BLaER1 (cell line): ENCODE results near the gene CLDN25.

ENCODE experiments used
- H3K27ac ChIP-seq: shearing (Covaris generic); formaldehyde crosslinking; 2 replicates; pipeline ENCODE4 v1.8.1; 2022
- H3K27me3 ChIP-seq: shearing (Covaris generic); formaldehyde crosslinking; 2 replicates; pipeline ENCODE4 v1.8.1; 2022
- H3K36me3 ChIP-seq: shearing (Covaris generic); formaldehyde crosslinking; 2 replicates; pipeline ENCODE4 v1.8.1; 2022
- H3K4me1 ChIP-seq: shearing (Covaris generic); formaldehyde crosslinking; 2 replicates; pipeline ENCODE4 v1.8.1; 2022
- H3K4me2 ChIP-seq: shearing (Covaris generic); formaldehyde crosslinking; 2 replicates; pipeline ENCODE4 v1.8.1; 2022
- H3K4me3 ChIP-seq: shearing (Covaris generic); formaldehyde crosslinking; 2 replicates; pipeline ENCODE4 v1.8.1; 2022
- H3K9ac ChIP-seq: shearing (Covaris generic); formaldehyde crosslinking; 2 replicates; pipeline ENCODE4 v1.8.1; 2022
- H3K9me3 ChIP-seq: shearing (Covaris generic); formaldehyde crosslinking; 2 replicates; pipeline ENCODE4 v1.8.1; 2022
- H4K20me1 ChIP-seq: shearing (Covaris generic); formaldehyde crosslinking; 2 replicates; pipeline ENCODE4 v1.8.1; 2022
- Cebpa-rat ChIP-seq: shearing (Covaris generic); IDR thresholded peaks from 2 replicates; pipeline ENCODE4 v1.8.1; 2022

The CLDN25 gene

GRCh38 chr11:113805640-113806039 lies 26.0 kb downstream of the CLDN25 start:
- Histone ChIP-seq H3K27me3 (no peaks in the 10 kb centered on the region), H3K4me3 (no peak overlapping the region), H3K27ac (no peak overlapping the region), H3K9me3 (no peaks in the 10 kb centered on the region), H3K36me3 (peaks cover 96% of the 10 kb centered on the region), H3K4me2 (no peak overlapping the region), H3K9ac (no peak overlapping the region), H3K4me1 (no peaks in the 10 kb centered on the region), H4K20me1 (no peaks in the 10 kb centered on the region)
- no peak for TF ChIP-seq Cebpa-rat

- Histone ChIP-seq H3K4me3 (no peak overlapping the region), H4K20me1 (no peaks in the 10 kb centered on the region), H3K36me3 (peaks cover 96% of the 10 kb centered on the region), H3K9ac (no peak overlapping the region), H3K27ac (no peak overlapping the region), H3K9me3 (no peaks in the 10 kb centered on the region), H3K27me3 (no peaks in the 10 kb centered on the region), H3K4me1 (no peaks in the 10 kb centered on the region), H3K4me2 (no peak overlapping the region)
- no peak for TF ChIP-seq Cebpa-rat
Observed at GRCh38 chr11:113806406-113806805, 26.8 kb downstream of the CLDN25 start.

- Histone ChIP-seq H3K36me3 (peaks cover 85% of the 10 kb centered on the region), H3K9me3 (no peaks in the 10 kb centered on the region), H3K4me1 (no peaks in the 10 kb centered on the region), H4K20me1 (no peaks in the 10 kb centered on the region), H3K9ac (no peak overlapping the region), H3K27me3 (no peaks in the 10 kb centered on the region), H3K4me2 (no peak overlapping the region), H3K4me3 (no peak overlapping the region), H3K27ac (no peak overlapping the region)
- TF ChIP-seq Cebpa-rat, result no peak
Observed at GRCh38 chr11:113808931-113809330, 29.3 kb downstream of the CLDN25 start.

GRCh38 chr11:113814181-113814580 lies 34.6 kb downstream of the CLDN25 start:
- H3K9me3 ChIP-seq, result no peaks in the 10 kb centered on the region
- no peak overlapping the region for H3K4me2 ChIP-seq
- no peak for TF ChIP-seq Cebpa-rat
- H3K4me3 ChIP-seq, result no peak overlapping the region
- H3K36me3 ChIP-seq, result peaks cover 73% of the 10 kb centered on the region
- no peak overlapping the region for H3K9ac ChIP-seq
- H4K20me1 ChIP-seq, result no peaks in the 10 kb centered on the region
- no peaks in the 10 kb centered on the region for H3K4me1 ChIP-seq
- H3K27ac ChIP-seq, result no peak overlapping the region
- H3K27me3 ChIP-seq, result no peaks in the 10 kb centered on the region

- Histone ChIP-seq H3K27me3 (no peaks in the 10 kb centered on the region), H3K27ac (no peak overlapping the region), H3K4me2 (no peak overlapping the region), H3K4me1 (no peaks in the 10 kb centered on the region), H3K9ac (no peak overlapping the region), H3K36me3 (peaks cover 76% of the 10 kb centered on the region), H4K20me1 (no peaks in the 10 kb centered on the region), H3K4me3 (no peak overlapping the region), H3K9me3 (no peaks in the 10 kb centered on the region)
- no peak for TF ChIP-seq Cebpa-rat
Observed at GRCh38 chr11:113817162-113817561, 37.6 kb downstream of the CLDN25 start.

GRCh38 chr11:113817626-113818025 lies 38.0 kb downstream of the CLDN25 start:
- no peaks in the 10 kb centered on the region for H3K9me3 ChIP-seq
- no peak for TF ChIP-seq Cebpa-rat
- H3K4me2 ChIP-seq, result no peak overlapping the region
- no peaks in the 10 kb centered on the region for H3K4me1 ChIP-seq
- H3K4me3 ChIP-seq, result no peak overlapping the region
- no peaks in the 10 kb centered on the region for H4K20me1 ChIP-seq
- no peak overlapping the region for H3K9ac ChIP-seq
- H3K27ac ChIP-seq, result no peak overlapping the region
- H3K27me3 ChIP-seq, result no peaks in the 10 kb centered on the region
- H3K36me3 ChIP-seq, result peaks cover 76% of the 10 kb centered on the region

- TF ChIP-seq Cebpa-rat, result no peak
- Histone ChIP-seq H3K36me3 (peaks cover 81% of the 10 kb centered on the region), H3K27ac (no peak overlapping the region), H3K4me1 (no peaks in the 10 kb centered on the region), H4K20me1 (no peaks in the 10 kb centered on the region), H3K4me2 (no peak overlapping the region), H3K9me3 (no peaks in the 10 kb centered on the region), H3K9ac (no peak overlapping the region), H3K27me3 (no peaks in the 10 kb centered on the region), H3K4me3 (no peak overlapping the region)
Observed at GRCh38 chr11:113818426-113818825, 38.8 kb downstream of the CLDN25 start.

- Histone ChIP-seq H4K20me1 (no peaks in the 10 kb centered on the region), H3K9ac (no peak overlapping the region), H3K27me3 (no peaks in the 10 kb centered on the region), H3K27ac (no peak overlapping the region), H3K36me3 (peaks cover 88% of the 10 kb centered on the region), H3K4me3 (no peak overlapping the region), H3K4me2 (no peak overlapping the region), H3K4me1 (no peaks in the 10 kb centered on the region), H3K9me3 (peaks cover 4% of the 10 kb centered on the region; the same call in 1 of the 2 replicates)
- TF ChIP-seq Cebpa-rat, result no peak
Observed at GRCh38 chr11:113827477-113827876, 47.9 kb downstream of the CLDN25 start.

- H3K4me3 ChIP-seq, result no peak overlapping the region
- peaks cover 4% of the 10 kb centered on the region; the same call in 1 of the 2 replicates for H3K9me3 ChIP-seq
- TF ChIP-seq Cebpa-rat, result no peak
- H3K9ac ChIP-seq, result no peak overlapping the region
- no peaks in the 10 kb centered on the region for H4K20me1 ChIP-seq
- no peak overlapping the region for H3K27ac ChIP-seq
- no peak overlapping the region for H3K4me2 ChIP-seq
- no peaks in the 10 kb centered on the region; the same call in 1 of the 2 replicates for H3K27me3 ChIP-seq
- H3K36me3 ChIP-seq, result peaks cover 87% of the 10 kb centered on the region
- H3K4me1 ChIP-seq, result no peaks in the 10 kb centered on the region
Observed at GRCh38 chr11:113828191-113828590, 48.6 kb downstream of the CLDN25 start.

GRCh38 chr11:113829751-113830150 lies 50.2 kb downstream of the CLDN25 start:
- no peak for TF ChIP-seq Cebpa-rat
- no peak overlapping the region for H3K9ac ChIP-seq
- H3K36me3 ChIP-seq, result peaks cover 84% of the 10 kb centered on the region
- peaks cover 4% of the 10 kb centered on the region; the same call in 1 of the 2 replicates for H3K9me3 ChIP-seq
- H3K27me3 ChIP-seq, result no peaks in the 10 kb centered on the region; the same call in 1 of the 2 replicates
- H3K27ac ChIP-seq, result no peak overlapping the region
- no peak overlapping the region for H3K4me2 ChIP-seq
- H4K20me1 ChIP-seq, result no peaks in the 10 kb centered on the region
- H3K4me3 ChIP-seq, result no peak overlapping the region
- no peaks in the 10 kb centered on the region for H3K4me1 ChIP-seq
